ENCODE results near the gene DTYMK.
"Not testable (repeated sequence)": the region's sequence is repeated elsewhere in the genome, so short reads cannot be mapped to it uniquely, and the experiment has no call there.

DTYMK gene

GRCh38 chr2:241671457-241672240, 15.0 kb downstream of the DTYMK start:
- no peak for DNase-seq

GRCh38 chr2:241670333-241671110, 16.1 kb downstream of the DTYMK start:
- no peak for DNase-seq

- DNase-seq: no peak
Observed at GRCh38 chr2:241668839-241669238, 17.8 kb downstream of the DTYMK start.

GRCh38 chr2:241668354-241668753, 18.3 kb downstream of the DTYMK start:
- no peak for DNase-seq

- DNase-seq: no peak
Observed at GRCh38 chr2:241666627-241667400, 19.8 kb downstream of the DTYMK start.

- no peak for DNase-seq
Observed at GRCh38 chr2:241665731-241666440, 20.7 kb downstream of the DTYMK start.

GRCh38 chr2:241662731-241663130, 23.9 kb downstream of the DTYMK start:
- DNase-seq: not testable (repeated sequence)

GRCh38 chr2:241660593-241661213, 25.9 kb downstream of the DTYMK start:
- no peak for DNase-seq

GRCh38 chr2:241659150-241659739, 27.4 kb downstream of the DTYMK start:
- DNase-seq: peak; percentile 52 to 58 (median 53)

- peak in 1 of 3 donors; percentile 7 for DNase-seq
Observed at GRCh38 chr2:241658296-241658695, 28.3 kb downstream of the DTYMK start.

- no peak for DNase-seq
Observed at GRCh38 chr2:241657786-241658254, 28.8 kb downstream of the DTYMK start.

- no peak for DNase-seq
Observed at GRCh38 chr2:241656190-241656741, 30.3 kb downstream of the DTYMK start.

GRCh38 chr2:241655516-241656189, 31.0 kb downstream of the DTYMK start:
- no peak for DNase-seq

GRCh38 chr2:241654551-241654950, 32.1 kb downstream of the DTYMK start:
- DNase-seq: no peak

GRCh38 chr2:241653210-241653750, 33.3 kb downstream of the DTYMK start:
- DNase-seq: no peak

GRCh38 chr2:241652722-241653121, 33.9 kb downstream of the DTYMK start:
- DNase-seq: no peak

GRCh38 chr2:241652142-241652541, 34.5 kb downstream of the DTYMK start:
- no peak for DNase-seq

GRCh38 chr2:241649927-241650326, 36.7 kb downstream of the DTYMK start:
- no peak for DNase-seq

GRCh38 chr2:241649404-241649803, 37.2 kb downstream of the DTYMK start:
- no peak for DNase-seq

GRCh38 chr2:241648453-241648852, 38.2 kb downstream of the DTYMK start:
- no peak for DNase-seq
